Jurkat, Clone E6-1 (cell line): ENCODE measurements around the gene CACNA1C.
A peak's percentile ranks its signal among the peaks of the same experiment; 100 is the strongest.

Source experiments
- DNase-seq: peaks from one replicate; pipeline ENCODE4 v3.0.0-alpha.2; 2011; ENCODE audit warnings: low read depth, low spot score
- H3K4me3 ChIP-seq: 2 replicates; pipeline ENCODE4 v1.5.1; 2011; ENCODE audit warnings: mild to moderate bottlenecking, low read length, control low read depth, moderate library complexity

CACNA1C gene

DNA sequence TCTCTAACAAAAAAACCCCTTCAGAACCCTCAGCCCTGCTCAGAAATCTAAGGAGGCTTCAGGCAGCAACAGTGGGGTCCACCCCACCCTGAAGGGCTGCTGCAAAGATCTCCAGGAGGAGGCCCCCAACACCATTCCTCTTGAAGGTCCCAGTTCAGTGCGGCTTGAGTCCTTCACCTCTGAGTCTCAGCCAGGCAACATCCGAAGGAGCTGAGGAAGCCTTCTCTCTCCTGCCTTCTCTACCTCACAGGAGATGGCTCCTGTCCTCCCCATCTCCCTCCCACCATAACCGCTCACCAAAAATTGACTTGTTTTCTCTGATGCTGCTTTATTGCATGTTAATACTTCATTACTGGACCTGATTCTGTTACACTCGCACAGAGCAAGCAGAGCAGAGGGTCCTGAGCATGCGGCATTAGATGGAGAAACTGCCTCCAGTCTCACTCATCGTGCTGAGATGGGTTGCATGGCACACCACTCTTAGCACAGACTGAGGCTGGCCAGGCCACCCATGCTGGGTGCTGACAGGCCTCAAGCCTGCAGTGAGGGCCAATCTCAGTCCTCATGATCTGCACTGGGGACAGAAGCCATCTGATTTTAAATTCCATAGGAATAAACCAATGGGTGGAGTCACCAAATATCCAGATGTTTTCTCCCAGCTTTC is 224.8 kb downstream of the CACNA1C start:
- H3K4me3 ChIP-seq = no peak overlapping the region
- no peak for DNase-seq

DNA sequence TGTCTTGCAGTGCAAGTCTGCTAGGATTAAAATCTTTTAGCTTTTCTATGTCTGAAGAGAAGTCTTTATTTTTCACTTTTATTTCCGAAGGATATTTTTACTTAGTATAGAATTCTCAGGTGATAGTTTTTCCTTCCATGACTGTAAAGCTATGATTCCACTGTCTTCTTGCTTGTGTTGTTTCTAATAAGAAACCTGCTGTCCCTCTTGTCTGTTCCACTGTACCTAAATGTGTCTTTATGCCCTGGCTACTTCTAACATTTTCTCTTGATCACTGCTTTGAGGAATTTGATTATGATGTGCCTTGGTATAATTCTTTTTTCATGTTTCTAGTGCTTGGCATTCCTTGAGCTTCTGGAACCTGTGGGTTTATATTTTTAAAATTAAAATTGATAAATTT is 228.7 kb downstream of the CACNA1C start:
- no peak for DNase-seq
- H3K4me3 ChIP-seq = no peak overlapping the region

GRCh38 chr12:2282318-2282717 is 229.5 kb downstream of the CACNA1C start:
- DNase-seq = no peak
- H3K4me3 ChIP-seq = no peak overlapping the region

GRCh38 chr12:2283480-2283879 is 230.7 kb downstream of the CACNA1C start:
- no peak for DNase-seq
- H3K4me3 ChIP-seq = no peak overlapping the region

- no peak overlapping the region for H3K4me3 ChIP-seq
- no peak for DNase-seq
These were observed 231.1 kb downstream of the CACNA1C start for GRCh38 chr12:2283916-2284315.

DNA sequence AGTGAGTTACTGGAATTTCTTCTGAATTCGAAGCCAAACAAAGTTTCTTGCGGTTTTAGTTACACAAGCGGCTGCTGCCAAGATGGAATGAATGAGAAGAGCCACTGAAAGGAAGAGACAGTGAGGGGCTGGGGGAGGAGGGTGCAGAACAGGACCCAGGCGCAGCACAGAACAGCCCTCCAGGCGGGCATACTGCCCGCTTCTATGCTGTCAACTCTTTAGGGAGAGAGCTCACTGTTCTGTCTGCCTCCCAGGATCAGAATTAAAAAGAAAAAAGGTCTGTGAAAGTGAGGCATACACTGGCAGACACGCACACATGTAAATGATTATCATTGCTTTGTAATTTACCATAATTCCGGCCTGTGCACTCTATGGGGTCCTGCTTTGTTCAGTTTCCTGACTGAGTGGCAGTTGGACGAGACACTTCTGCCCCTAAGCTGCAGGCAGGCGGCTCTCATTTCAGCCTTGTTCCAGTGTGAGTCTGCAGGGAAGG is 231.6 kb downstream of the CACNA1C start:
- DNase-seq = no peak
- no peak overlapping the region for H3K4me3 ChIP-seq

DNA sequence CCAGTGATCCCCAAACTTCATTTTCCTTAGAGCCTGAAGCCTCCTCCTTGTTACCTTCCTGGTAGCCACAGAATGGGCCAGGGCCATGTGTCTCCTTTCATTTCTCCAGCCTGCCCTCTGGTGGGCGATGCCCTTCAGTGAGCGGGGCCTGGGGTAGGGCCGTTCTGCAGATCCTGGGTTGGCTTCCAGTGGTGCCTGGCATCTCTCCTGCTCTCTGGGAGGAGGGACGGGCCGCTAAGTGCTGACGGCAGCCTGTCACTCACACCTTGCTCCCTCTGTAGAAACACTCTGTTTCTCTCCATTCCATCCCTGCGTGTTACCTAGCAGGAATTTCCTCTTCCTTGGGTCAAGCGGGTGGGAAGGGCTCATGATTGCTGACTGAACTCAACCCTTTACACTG is 232.1 kb downstream of the CACNA1C start:
- peak; percentile 31 for DNase-seq
- no peak overlapping the region for H3K4me3 ChIP-seq

DNA sequence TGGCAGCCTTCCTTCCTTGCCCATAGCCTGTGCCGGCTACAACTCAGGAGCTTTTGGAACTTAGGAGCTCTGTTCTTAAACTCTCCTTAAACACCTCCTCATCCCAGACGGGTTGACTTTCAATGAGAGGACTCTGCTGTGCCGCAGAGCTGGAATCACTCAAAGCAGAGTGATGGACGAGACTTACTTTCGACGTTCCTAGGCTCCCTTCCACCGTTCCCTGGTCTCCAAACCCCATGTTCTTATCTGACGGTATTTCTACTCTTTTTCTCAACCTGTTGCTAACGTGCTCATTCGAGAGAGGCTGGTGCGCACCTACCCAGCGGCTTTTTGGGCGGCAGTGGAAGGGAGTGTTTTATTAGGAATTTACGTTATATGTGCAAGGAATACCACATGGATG is 232.7 kb downstream of the CACNA1C start:
- DNase-seq = no peak
- no peak overlapping the region for H3K4me3 ChIP-seq

DNA sequence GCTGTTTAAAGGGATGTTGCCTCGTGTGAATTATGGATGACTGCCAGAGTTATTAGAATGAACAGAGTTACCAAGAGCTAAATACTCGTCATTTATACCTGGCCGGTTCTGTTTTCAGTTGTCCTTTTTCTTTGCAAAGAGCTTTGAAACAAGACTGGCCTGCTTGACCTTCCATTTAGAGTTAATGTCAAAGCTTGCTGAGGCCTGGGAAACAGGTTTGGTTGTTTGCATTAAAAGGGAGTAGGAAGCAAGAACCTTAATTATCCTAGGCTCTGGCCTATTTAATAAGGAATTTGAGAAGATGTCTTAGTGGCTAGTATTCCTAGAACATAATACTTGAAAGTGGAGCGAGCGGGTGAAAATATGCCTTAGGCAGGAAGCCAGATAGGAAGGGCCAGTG is 233.3 kb downstream of the CACNA1C start:
- H3K4me3 ChIP-seq = no peak overlapping the region
- DNase-seq = no peak

- DNase-seq = no peak
- H3K4me3 ChIP-seq = no peak overlapping the region
These were observed 233.8 kb downstream of the CACNA1C start for GRCh38 chr12:2286461-2287131.

DNA sequence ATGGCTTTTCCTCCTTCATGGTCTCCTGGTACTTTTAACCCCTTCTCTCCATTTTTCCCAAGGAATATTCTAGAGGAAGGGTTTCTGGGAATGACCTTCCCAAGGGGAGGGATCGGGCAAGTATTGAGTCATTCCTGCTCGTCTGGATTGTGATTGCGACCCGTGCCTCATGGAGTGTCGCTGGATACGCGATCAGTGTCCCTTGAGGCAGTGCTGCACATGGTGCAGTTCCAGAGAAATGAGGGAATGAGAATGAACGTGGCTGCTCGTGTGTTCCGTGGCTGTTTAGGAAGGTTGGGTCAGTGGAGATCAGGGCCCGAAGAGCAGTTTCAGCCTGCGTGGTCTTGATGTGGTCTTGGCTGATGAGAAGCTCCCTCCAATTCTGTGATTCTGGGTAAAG is 234.4 kb downstream of the CACNA1C start:
- no peak for DNase-seq
- H3K4me3 ChIP-seq = no peak overlapping the region

- H3K4me3 ChIP-seq = no peak overlapping the region
- DNase-seq = no peak
These were observed 234.8 kb downstream of the CACNA1C start for GRCh38 chr12:2287589-2287988.

GRCh38 chr12:2288001-2288400 is 235.2 kb downstream of the CACNA1C start:
- H3K4me3 ChIP-seq = no peak overlapping the region
- DNase-seq = no peak

DNA sequence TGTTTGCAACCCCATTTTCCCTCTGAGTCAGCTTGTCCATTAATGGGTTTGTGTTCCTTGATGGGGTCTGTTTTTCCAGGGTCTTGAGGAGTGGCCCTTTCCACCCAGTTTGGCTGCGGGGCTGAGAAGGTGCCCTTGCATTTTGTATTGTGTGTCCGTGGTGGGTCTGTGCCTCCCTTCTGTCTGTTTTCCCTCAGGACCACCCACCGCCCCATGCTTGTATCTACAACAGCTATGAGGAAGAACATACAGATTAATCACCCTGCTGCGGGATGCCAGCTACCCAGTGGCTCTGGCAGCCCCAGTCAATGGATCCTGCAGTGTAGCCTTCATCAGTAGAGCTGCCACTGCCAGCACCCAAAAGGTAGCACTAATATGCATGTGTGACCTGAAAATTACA is 235.7 kb downstream of the CACNA1C start:
- no peak overlapping the region for H3K4me3 ChIP-seq
- DNase-seq = no peak

- H3K4me3 ChIP-seq = no peak overlapping the region
- DNase-seq = no peak
These were observed 236.1 kb downstream of the CACNA1C start for GRCh38 chr12:2288875-2289274.

GRCh38 chr12:2289525-2289924 is 236.7 kb downstream of the CACNA1C start:
- no peak for DNase-seq
- H3K4me3 ChIP-seq = no peak overlapping the region

- H3K4me3 ChIP-seq = no peak overlapping the region
- no peak for DNase-seq
These were observed 237.3 kb downstream of the CACNA1C start for GRCh38 chr12:2290091-2290490.

- no peak for DNase-seq
These were observed 237.8 kb downstream of the CACNA1C start for GRCh38 chr12:2290516-2291065.

GRCh38 chr12:2291182-2291832 is 238.5 kb downstream of the CACNA1C start:
- peak; percentile 55 for DNase-seq

More at GRCh38 chr12:2290516-2291065, 237.8 kb downstream of the CACNA1C start:
- no peak overlapping the region for H3K4me3 ChIP-seq

GRCh38 chr12:2291947-2292346 is 239.2 kb downstream of the CACNA1C start:
- H3K4me3 ChIP-seq = no peak overlapping the region

More at GRCh38 chr12:2291182-2291832, 238.5 kb downstream of the CACNA1C start:
- H3K4me3 ChIP-seq = no peak overlapping the region

More at GRCh38 chr12:2291947-2292346, 239.2 kb downstream of the CACNA1C start:
- no peak for DNase-seq
